MM.1S (cell line): Measurements from ENCODE around the gene UBE2E2.

Source experiments
- EZH2 ChIP-seq: fragments of 300-600 bp; sonication (generic); optimal IDR thresholded peaks from 2 replicates; pipeline ENCODE3; 2017; ENCODE audit warnings: low read depth, mild to moderate bottlenecking, antibody characterized with exemption, low read length, mixed read lengths
- TF ChIP-seq, protein P1 (sequence below): fragments of 300-600 bp; sonication (generic); IDR thresholded peaks from 2 replicates; pipeline ENCODE4 v1.5.1; 2016; ENCODE audit warnings: antibody characterized with exemption, low read length, mixed read lengths

DNA sequence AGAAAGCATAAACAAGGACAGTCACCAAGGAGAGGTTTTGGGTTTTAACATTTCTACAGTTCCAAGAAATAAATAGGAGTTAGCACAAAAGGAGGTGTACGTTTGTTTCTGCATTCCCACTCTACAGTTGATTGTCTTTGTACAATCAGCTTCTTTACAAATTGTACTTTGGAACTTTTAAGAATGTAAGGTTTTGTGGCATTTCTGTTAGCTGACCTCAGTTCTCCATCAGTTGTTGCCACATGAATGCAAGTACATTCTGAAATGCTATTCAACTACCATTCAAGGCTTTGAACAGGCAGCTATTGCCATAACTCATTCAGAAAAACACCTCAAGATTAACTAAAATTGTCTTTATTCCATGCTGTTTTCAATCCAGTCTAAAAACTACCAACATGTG is 349.4 kb downstream of the UBE2E2 start:
- no peak for TF ChIP-seq EZH2
- TF ChIP-seq, protein P1, sequence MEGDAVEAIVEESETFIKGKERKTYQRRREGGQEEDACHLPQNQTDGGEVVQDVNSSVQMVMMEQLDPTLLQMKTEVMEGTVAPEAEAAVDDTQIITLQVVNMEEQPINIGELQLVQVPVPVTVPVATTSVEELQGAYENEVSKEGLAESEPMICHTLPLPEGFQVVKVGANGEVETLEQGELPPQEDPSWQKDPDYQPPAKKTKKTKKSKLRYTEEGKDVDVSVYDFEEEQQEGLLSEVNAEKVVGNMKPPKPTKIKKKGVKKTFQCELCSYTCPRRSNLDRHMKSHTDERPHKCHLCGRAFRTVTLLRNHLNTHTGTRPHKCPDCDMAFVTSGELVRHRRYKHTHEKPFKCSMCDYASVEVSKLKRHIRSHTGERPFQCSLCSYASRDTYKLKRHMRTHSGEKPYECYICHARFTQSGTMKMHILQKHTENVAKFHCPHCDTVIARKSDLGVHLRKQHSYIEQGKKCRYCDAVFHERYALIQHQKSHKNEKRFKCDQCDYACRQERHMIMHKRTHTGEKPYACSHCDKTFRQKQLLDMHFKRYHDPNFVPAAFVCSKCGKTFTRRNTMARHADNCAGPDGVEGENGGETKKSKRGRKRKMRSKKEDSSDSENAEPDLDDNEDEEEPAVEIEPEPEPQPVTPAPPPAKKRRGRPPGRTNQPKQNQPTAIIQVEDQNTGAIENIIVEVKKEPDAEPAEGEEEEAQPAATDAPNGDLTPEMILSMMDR: no peak
